RWPE2 (cell line): Measurements from ENCODE around the gene NR2F2.

Source experiments
- ATAC-seq: fragments of 200-7000 bp; cut with Tn5 transposase; 3 replicates; pipeline ENCODE4 v1.9.1; 2021; ENCODE audit warnings: low read depth
- DNase-seq: peaks from one replicate; pipeline ENCODE4 v3.0.0-alpha.2; 2020; ENCODE audit warnings: low spot score
- H3K27ac ChIP-seq: fragments of 450-650 bp; 2 replicates; pipeline ENCODE4 v1.5.1; 2017; ENCODE audit warnings: mild to moderate bottlenecking; ENCODE audit not compliant: poor library complexity, severe bottlenecking
- H3K27me3 ChIP-seq: fragments of 250-450 bp; sonication (Bioruptor Pico); 2 replicates; pipeline ENCODE4 v1.5.1; 2021; ENCODE audit warnings: mild to moderate bottlenecking, moderate library complexity; ENCODE audit not compliant: insufficient read depth, poor library complexity, severe bottlenecking
- H3K36me3 ChIP-seq: fragments of 250-450 bp; sonication (Bioruptor Pico); 2 replicates; pipeline ENCODE4 v1.5.1; 2020; ENCODE audit warnings: low read depth, mild to moderate bottlenecking, moderate library complexity
- H3K4me1 ChIP-seq: fragments of 250-450 bp; sonication (Bioruptor Pico); 2 replicates; pipeline ENCODE4 v1.5.1; 2021; ENCODE audit warnings: mild to moderate bottlenecking, moderate library complexity; ENCODE audit not compliant: insufficient read depth, poor library complexity, severe bottlenecking
- H3K4me3 ChIP-seq: fragments of 250-450 bp; sonication (Bioruptor Pico); 2 replicates; pipeline ENCODE4 v1.5.1; 2021; ENCODE audit warnings: mild to moderate bottlenecking, moderate library complexity; ENCODE audit not compliant: severe bottlenecking
- H3K9me3 ChIP-seq: fragments of 250-450 bp; sonication (Bioruptor Pico); 2 replicates; pipeline ENCODE4 v1.5.1; 2021; ENCODE audit warnings: mild to moderate bottlenecking, moderate library complexity; ENCODE audit not compliant: severe bottlenecking
- CTCF ChIP-seq: fragments of 450-650 bp; IDR thresholded peaks from one replicate; pipeline ENCODE4 v1.5.1; 2017; ENCODE audit warnings: mild to moderate bottlenecking, moderate library complexity; ENCODE audit not compliant: poor library complexity, severe bottlenecking

Gene NR2F2

GRCh38 chr15:96309143-96309660 is 21.3 kb upstream of the NR2F2 start:
- Histone ChIP-seq H3K27ac (no peak overlapping the region), H3K4me1 (peaks cover 14% of the 10 kb centered on the region), H3K9me3 (no peaks in the 10 kb centered on the region), H3K36me3 (no peaks in the 10 kb centered on the region), H3K4me3 (no peak overlapping the region), H3K27me3 (no peaks in the 10 kb centered on the region)
- DNase-seq: no peak
- no peak for ATAC-seq
- no peak for TF ChIP-seq CTCF

- no peak for ATAC-seq
- Histone ChIP-seq H3K27ac (no peak overlapping the region), H3K9me3 (no peaks in the 10 kb centered on the region), H3K4me1 (peaks cover 14% of the 10 kb centered on the region), H3K36me3 (no peaks in the 10 kb centered on the region), H3K4me3 (no peak overlapping the region), H3K27me3 (no peaks in the 10 kb centered on the region)
- DNase-seq: no peak
- TF ChIP-seq CTCF: no peak
Measured at GRCh38 chr15:96311256-96311955, 19.1 kb upstream of the NR2F2 start.

GRCh38 chr15:96311956-96312294 is 18.6 kb upstream of the NR2F2 start:
- no peaks in the 10 kb centered on the region for H3K27me3 ChIP-seq
- H3K4me1 ChIP-seq: peaks cover 14% of the 10 kb centered on the region
- no peak for DNase-seq
- H3K9me3 ChIP-seq: no peaks in the 10 kb centered on the region
- H3K27ac ChIP-seq: peak overlapping the region; percentile 39
- no peak for ATAC-seq
- no peaks in the 10 kb centered on the region for H3K36me3 ChIP-seq
- H3K4me3 ChIP-seq: no peak overlapping the region
- no peak for TF ChIP-seq CTCF

- ATAC-seq (peak; percentile 98), DNase-seq (no peak)
- H3K27ac ChIP-seq: peak overlapping the region; percentile 39
- no peaks in the 10 kb centered on the region for H3K27me3 ChIP-seq
- H3K4me3 ChIP-seq: no peak overlapping the region
- TF ChIP-seq CTCF: no peak
- H3K4me1 ChIP-seq: peaks cover 14% of the 10 kb centered on the region
- no peaks in the 10 kb centered on the region for H3K9me3 ChIP-seq
- no peaks in the 10 kb centered on the region for H3K36me3 ChIP-seq
Measured at GRCh38 chr15:96312641-96313335, 17.7 kb upstream of the NR2F2 start.

GRCh38 chr15:96314518-96314917 is 16.0 kb upstream of the NR2F2 start:
- DNase-seq (no peak), ATAC-seq (no peak)
- Histone ChIP-seq H3K36me3 (no peaks in the 10 kb centered on the region), H3K4me1 (peaks cover 14% of the 10 kb centered on the region), H3K27me3 (no peaks in the 10 kb centered on the region), H3K4me3 (no peak overlapping the region), H3K27ac (no peak overlapping the region), H3K9me3 (no peaks in the 10 kb centered on the region)
- no peak for TF ChIP-seq CTCF
